ENCODE results near the gene ZNF205. TPM values are rescaled to one million over a fixed set of nuclear protein-coding genes. Genes with fewer than 3 reads are reported as not detected.
"Not testable (repeated sequence)": the region's sequence is repeated elsewhere in the genome, so short reads cannot be mapped to it uniquely, and the experiment has no call there.

Gene ZNF205
- total RNA-seq, 1 experiment from 2014 or later: 17.0 TPM

DNA sequence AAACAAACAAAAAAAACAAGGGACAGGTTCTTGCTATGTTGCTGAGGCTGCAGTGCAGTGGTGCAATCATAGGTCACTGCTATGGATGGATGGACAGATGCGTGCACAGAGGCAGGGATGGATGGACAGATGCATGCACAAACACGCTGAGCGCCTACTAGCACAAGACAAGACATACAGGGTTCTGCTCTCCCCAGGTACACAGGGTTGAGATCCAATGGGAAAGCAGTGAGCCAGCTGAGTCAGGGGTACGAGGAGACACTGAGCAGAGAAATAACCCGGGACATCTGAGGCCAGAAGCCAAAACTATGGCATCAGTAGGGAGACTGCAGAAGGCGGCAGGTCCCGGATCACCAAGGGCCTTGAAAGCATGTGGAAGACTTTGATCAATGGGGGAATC, 40.7 kb upstream of the ZNF205 start (continued):
- TF ChIP-seq, protein P1, sequence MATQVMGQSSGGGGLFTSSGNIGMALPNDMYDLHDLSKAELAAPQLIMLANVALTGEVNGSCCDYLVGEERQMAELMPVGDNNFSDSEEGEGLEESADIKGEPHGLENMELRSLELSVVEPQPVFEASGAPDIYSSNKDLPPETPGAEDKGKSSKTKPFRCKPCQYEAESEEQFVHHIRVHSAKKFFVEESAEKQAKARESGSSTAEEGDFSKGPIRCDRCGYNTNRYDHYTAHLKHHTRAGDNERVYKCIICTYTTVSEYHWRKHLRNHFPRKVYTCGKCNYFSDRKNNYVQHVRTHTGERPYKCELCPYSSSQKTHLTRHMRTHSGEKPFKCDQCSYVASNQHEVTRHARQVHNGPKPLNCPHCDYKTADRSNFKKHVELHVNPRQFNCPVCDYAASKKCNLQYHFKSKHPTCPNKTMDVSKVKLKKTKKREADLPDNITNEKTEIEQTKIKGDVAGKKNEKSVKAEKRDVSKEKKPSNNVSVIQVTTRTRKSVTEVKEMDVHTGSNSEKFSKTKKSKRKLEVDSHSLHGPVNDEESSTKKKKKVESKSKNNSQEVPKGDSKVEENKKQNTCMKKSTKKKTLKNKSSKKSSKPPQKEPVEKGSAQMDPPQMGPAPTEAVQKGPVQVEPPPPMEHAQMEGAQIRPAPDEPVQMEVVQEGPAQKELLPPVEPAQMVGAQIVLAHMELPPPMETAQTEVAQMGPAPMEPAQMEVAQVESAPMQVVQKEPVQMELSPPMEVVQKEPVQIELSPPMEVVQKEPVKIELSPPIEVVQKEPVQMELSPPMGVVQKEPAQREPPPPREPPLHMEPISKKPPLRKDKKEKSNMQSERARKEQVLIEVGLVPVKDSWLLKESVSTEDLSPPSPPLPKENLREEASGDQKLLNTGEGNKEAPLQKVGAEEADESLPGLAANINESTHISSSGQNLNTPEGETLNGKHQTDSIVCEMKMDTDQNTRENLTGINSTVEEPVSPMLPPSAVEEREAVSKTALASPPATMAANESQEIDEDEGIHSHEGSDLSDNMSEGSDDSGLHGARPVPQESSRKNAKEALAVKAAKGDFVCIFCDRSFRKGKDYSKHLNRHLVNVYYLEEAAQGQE (IDR thresholded peaks at IDR 0.05; ENCODE audit: low read depth): no peak
- TF ChIP-seq, protein P2, sequence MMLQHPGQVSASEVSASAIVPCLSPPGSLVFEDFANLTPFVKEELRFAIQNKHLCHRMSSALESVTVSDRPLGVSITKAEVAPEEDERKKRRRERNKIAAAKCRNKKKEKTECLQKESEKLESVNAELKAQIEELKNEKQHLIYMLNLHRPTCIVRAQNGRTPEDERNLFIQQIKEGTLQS (IDR thresholded peaks at IDR 0.05): no peak
- TF ChIP-seq ZNF274 (IDR thresholded peaks at IDR 0.05; ENCODE audit: low read depth, low read length) (no peak), SRF (IDR thresholded peaks at IDR 0.05; ENCODE audit: low read depth) (no peak), FOSL1 (IDR thresholded peaks at IDR 0.05; ENCODE audit: low read depth) (no peak)

DNA sequence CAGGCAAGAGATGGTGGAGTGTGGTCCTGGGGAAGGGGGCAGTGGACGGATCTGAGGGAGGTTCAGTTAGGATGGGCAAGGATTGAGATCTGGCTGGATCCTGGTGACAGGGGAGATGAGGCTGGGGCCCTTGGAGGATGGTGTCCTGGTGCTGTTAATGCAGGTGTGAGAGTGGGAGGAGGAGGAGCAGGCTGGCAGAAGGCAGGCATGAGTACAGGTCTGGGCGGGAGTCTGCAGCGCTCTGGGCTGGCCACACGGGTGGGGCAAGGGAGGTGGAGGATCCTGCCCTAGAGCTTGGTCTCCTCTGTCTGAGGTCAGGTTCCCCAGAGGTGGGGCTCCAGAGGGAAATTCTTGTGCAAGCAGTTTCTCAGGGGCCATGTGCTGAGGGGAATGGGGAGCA, 40.2 kb upstream of the ZNF205 start:
- DNase-seq (ENCODE audit: low read depth, low spot score); H3K4me1 ChIP-seq (ENCODE audit: control insufficient read depth in 1 of 2, insufficient read depth in 2 of 2, low read length in 2 of 2); POLR2A ChIA-PET; BruUV-seq (replicated peaks); H3K36me3 ChIP-seq (ENCODE audit: control insufficient read depth in 1 of 2, insufficient read depth in 2 of 2, low read length in 2 of 2); H2AFZ ChIP-seq (ENCODE audit: low read depth, low read length, poor library complexity, severe bottlenecking); H3K79me2 ChIP-seq (ENCODE audit: insufficient read depth, low read length); H3K27me3 ChIP-seq (ENCODE audit: insufficient read depth, low read length); H4K20me1 ChIP-seq (ENCODE audit: insufficient read depth); H3K9me3 ChIP-seq (ENCODE audit: control insufficient read depth in 1 of 2, insufficient read depth in 1 of 2, low read depth in 1 of 2, low read length in 2 of 2); RAD21 ChIA-PET (ENCODE audit: low non-redundant PET in 1 of 2, low total read pairs in 2 of 2, uncharacterized antibody in 2 of 2, unreplicated experiment in 2 of 2); H3K27ac ChIP-seq (ENCODE audit: low read depth, low read length); H3K9me2 ChIP-seq (ENCODE audit: insufficient read depth); H3K4me2 ChIP-seq (ENCODE audit: low read length); H3K9ac ChIP-seq (ENCODE audit: low read length); CTCF ChIA-PET; H3K4me3 ChIP-seq (replicated peaks in 1 of 2; ENCODE audit: low read depth in 1 of 2, low read length in 2 of 2); intact Hi-C loops (cut with micrococcal nuclease): not testable (repeated sequence)
- ATAC-seq: peak; percentile 50; the same call in 1 of the 2 replicates
